Measurements from ENCODE around the gene VIPR2. TPM values are rescaled to one million over a fixed set of nuclear protein-coding genes. Genes with fewer than 3 reads are reported as not detected.

Gene VIPR2
- total and polyA plus RNA-seq, 10 donors: 0.41 to 1.4 (median 0.64) TPM

GRCh38 chr7:159114981-159115380 lies 29.7 kb downstream of the VIPR2 start:
- Histone ChIP-seq H3K4me1 (peaks cover 0 to 6% (median 1%) of the 10 kb centered on the region in 6 donors), H3K27me3 (replicated peaks in 1 of 7) (peaks cover 0 to 72% (median 15%) of the 10 kb centered on the region in 7 donors), H3K4me3 (no peak overlapping the region), H3K36me3 (no peaks in the 10 kb centered on the region), H3K9me3 (no peaks in the 10 kb centered on the region), H3K27ac (no peak overlapping the region)
- intact Hi-C loops (cut with DNase I; ENCODE audit: low total_unique reads): no loop called here
- WGBS, 5 donors: 67 to 80% (median 72%) methylated on average over 7 of the region's 7 CpGs
- TF ChIP-seq POLR2AphosphoS5 (IDR thresholded peaks at IDR 0.05) (no peak), POLR2A (IDR thresholded peaks at IDR 0.05) (no peak), CTCF (IDR thresholded peaks at IDR 0.05 in 8 of 11, conservative IDR thresholded peaks at IDR 0.05 in 3 of 11) (no peak)
- DNase-seq: no peak

GRCh38 chr7:159114096-159114495 lies 30.6 kb downstream of the VIPR2 start:
- H3K4me3 ChIP-seq: no peak overlapping the region
- WGBS, 5 donors: 64 to 77% (median 72%) methylated on average over 7 of the region's 7 CpGs

GRCh38 chr7:159113056-159113455 lies 31.6 kb downstream of the VIPR2 start:
- peak; percentile 7 for DNase-seq
- Histone ChIP-seq H3K36me3 (no peaks in the 10 kb centered on the region), H3K4me3 (no peak overlapping the region), H3K9me3 (no peaks in the 10 kb centered on the region), H3K27ac (no peak overlapping the region), H3K27me3 (replicated peaks in 1 of 7) (peaks cover 0 to 70% (median 15%) of the 10 kb centered on the region in 7 donors), H3K4me1 (peaks cover 0 to 6% (median 1%) of the 10 kb centered on the region in 6 donors)
- WGBS, 5 donors: 42 to 52% (median 44%) methylated on average over 8 of the region's 8 CpGs
- intact Hi-C loops (cut with DNase I; ENCODE audit: low total_unique reads): no loop called here
- no peak for TF ChIP-seq CTCF (IDR thresholded peaks at IDR 0.05 in 8 of 11, conservative IDR thresholded peaks at IDR 0.05 in 3 of 11)
- no peak for TF ChIP-seq POLR2A (IDR thresholded peaks at IDR 0.05)
- no peak for TF ChIP-seq POLR2AphosphoS5 (IDR thresholded peaks at IDR 0.05)

More at GRCh38 chr7:159114096-159114495, 30.6 kb downstream of the VIPR2 start:
- TF ChIP-seq POLR2AphosphoS5 (IDR thresholded peaks at IDR 0.05) (no peak), CTCF (IDR thresholded peaks at IDR 0.05 in 8 of 11, conservative IDR thresholded peaks at IDR 0.05 in 3 of 11) (no peak), POLR2A (IDR thresholded peaks at IDR 0.05) (no peak)
- Histone ChIP-seq H3K9me3 (no peaks in the 10 kb centered on the region), H3K36me3 (no peaks in the 10 kb centered on the region), H3K4me1 (peaks cover 0 to 6% (median 1%) of the 10 kb centered on the region in 6 donors), H3K27ac (no peak overlapping the region), H3K27me3 (replicated peaks in 1 of 7) (peaks cover 0 to 72% (median 15%) of the 10 kb centered on the region in 7 donors)
- DNase-seq: no peak
- intact Hi-C loops (cut with DNase I; ENCODE audit: low total_unique reads): no loop called here

- intact Hi-C loops (cut with DNase I; ENCODE audit: low total_unique reads): no loop called here
- H3K27me3 ChIP-seq (replicated peaks in 1 of 7): peaks cover 0 to 71% (median 15%) of the 10 kb centered on the region in 7 donors
- H3K4me1 ChIP-seq: peaks cover 0 to 6% (median 1%) of the 10 kb centered on the region in 6 donors
- 56 to 70% (median 62%) methylated on average over 41 to 48 of the region's 48 CpGs for WGBS, 5 donors
- no peak overlapping the region for H3K27ac ChIP-seq
- no peaks in the 10 kb centered on the region for H3K36me3 ChIP-seq
- peak overlapping the region in 2 of 8 donors; percentile 2 to 27 for H3K4me3 ChIP-seq
- peak; percentile 66 for DNase-seq
- no peaks in the 10 kb centered on the region for H3K9me3 ChIP-seq
- TF ChIP-seq POLR2A (IDR thresholded peaks at IDR 0.05) (no peak), CTCF (IDR thresholded peaks at IDR 0.05 in 8 of 11, conservative IDR thresholded peaks at IDR 0.05 in 3 of 11) (no peak), POLR2AphosphoS5 (IDR thresholded peaks at IDR 0.05) (peak in 2 of 3 donors; percentile 23)
These were observed 32.3 kb downstream of the VIPR2 start for GRCh38 chr7:159112136-159113011.
